Endodermal cell (in vitro differentiated cells): ENCODE data around the gene SLC25A38. TPM values are rescaled to one million over a fixed set of nuclear protein-coding genes. Genes with fewer than 3 reads are reported as not detected.
A peak's percentile ranks its signal among the peaks of the same experiment; 100 is the strongest.

Experiments used
- DNase-seq: peaks from one replicate; pipeline ENCODE4 v3.0.0-alpha.2; 2017
- H3K27ac ChIP-seq: 2 replicates; pipeline ENCODE4 v1.5.1; 2013; ENCODE audit warnings: mild to moderate bottlenecking, low read depth, low read length, moderate library complexity
- H3K27me3 ChIP-seq: 2 replicates; pipeline ENCODE4 v1.6.1; 2013; ENCODE audit warnings: mild to moderate bottlenecking, low read length, moderate library complexity; ENCODE audit not compliant: insufficient read depth, control insufficient read depth, poor library complexity, severe bottlenecking
- H3K36me3 ChIP-seq: 2 replicates; pipeline ENCODE4 v1.7.0; 2013; ENCODE audit warnings: mild to moderate bottlenecking, low read length, moderate library complexity; ENCODE audit not compliant: control insufficient read depth, insufficient read depth
- H3K4me1 ChIP-seq: one replicate; pipeline ENCODE4 v1.7.0; 2013; ENCODE audit warnings: low read length; ENCODE audit not compliant: control insufficient read depth, insufficient read depth
- H3K4me3 ChIP-seq: 2 replicates; pipeline ENCODE4 v1.5.1; 2013; ENCODE audit warnings: mild to moderate bottlenecking, low read length, moderate library complexity
- H3K9ac ChIP-seq: 2 replicates; pipeline ENCODE4 v1.6.1; 2013; ENCODE audit warnings: mild to moderate bottlenecking, low read length, moderate library complexity; ENCODE audit not compliant: poor library complexity, severe bottlenecking; ENCODE audit errors: extremely low read depth
- H3K9me3 ChIP-seq: 2 replicates; pipeline ENCODE4 v1.6.1; 2013; ENCODE audit warnings: mild to moderate bottlenecking, low read length, moderate library complexity; ENCODE audit not compliant: control insufficient read depth
- H3K27ac Mint-ChIP-seq: 2 replicates; pipeline ENCODE4 v1.8.0; 2020; ENCODE audit warnings: mixed read lengths
- H3K27me3 Mint-ChIP-seq: 2 replicates; pipeline ENCODE4 v1.8.0; 2021; ENCODE audit warnings: mild to moderate bottlenecking, mixed read lengths; ENCODE audit not compliant: insufficient read depth
- H3K36me3 Mint-ChIP-seq: 2 replicates; pipeline ENCODE4 v1.8.0; 2020; ENCODE audit warnings: low read depth, mixed read lengths
- H3K4me1 Mint-ChIP-seq: 2 replicates; pipeline ENCODE4 v1.8.0; 2020; ENCODE audit warnings: mixed read lengths
- H3K4me3 Mint-ChIP-seq: 2 replicates; pipeline ENCODE4 v1.8.0; 2020; ENCODE audit warnings: mild to moderate bottlenecking, moderate library complexity, mixed read lengths
- H3K9me3 Mint-ChIP-seq: 2 replicates; pipeline ENCODE4 v1.8.0; 2020; ENCODE audit warnings: mild to moderate bottlenecking, mixed read lengths
- WGBS, 2 experiments: methylation state at CpG; one replicate each; pipeline versions ENCODE4 v1.1.5 to v1.1.7; 2013; ENCODE audit warnings: missing lambda C conversion rate in 2 of 2, mixed read lengths in 1 of 2; ENCODE audit not compliant: insufficient coverage in 1 of 2, insufficient read length in 1 of 2; 5-methylcytosine and 5-hydroxymethylcytosine counted together
- total RNA-seq, 2 donors: library from RNA; stranded (reverse); fragmentation: NEBNext Ultra II Directional in 1 of 2; extraction: Animal tissue kit (Norgen Biotek cat#: 25700) in 1 of 2; gene quantifications; 2 replicates in 1 of 2; 3 replicates in 1 of 2; pipeline ENCODE4 v1.2.1, GENCODE V29; 2021
- TF ChIP-seq, protein P1 (sequence below): fragments of 200-600 bp; sonication (generic); conservative IDR thresholded peaks from 2 replicates; pipeline ENCODE4 v1.5.0; 2021; ENCODE audit warnings: antibody characterized with exemption, mild to moderate bottlenecking

The SLC25A38 gene
- total RNA-seq, 2 donors from 2014 or later: 33.4 to 37.7 TPM

DNA sequence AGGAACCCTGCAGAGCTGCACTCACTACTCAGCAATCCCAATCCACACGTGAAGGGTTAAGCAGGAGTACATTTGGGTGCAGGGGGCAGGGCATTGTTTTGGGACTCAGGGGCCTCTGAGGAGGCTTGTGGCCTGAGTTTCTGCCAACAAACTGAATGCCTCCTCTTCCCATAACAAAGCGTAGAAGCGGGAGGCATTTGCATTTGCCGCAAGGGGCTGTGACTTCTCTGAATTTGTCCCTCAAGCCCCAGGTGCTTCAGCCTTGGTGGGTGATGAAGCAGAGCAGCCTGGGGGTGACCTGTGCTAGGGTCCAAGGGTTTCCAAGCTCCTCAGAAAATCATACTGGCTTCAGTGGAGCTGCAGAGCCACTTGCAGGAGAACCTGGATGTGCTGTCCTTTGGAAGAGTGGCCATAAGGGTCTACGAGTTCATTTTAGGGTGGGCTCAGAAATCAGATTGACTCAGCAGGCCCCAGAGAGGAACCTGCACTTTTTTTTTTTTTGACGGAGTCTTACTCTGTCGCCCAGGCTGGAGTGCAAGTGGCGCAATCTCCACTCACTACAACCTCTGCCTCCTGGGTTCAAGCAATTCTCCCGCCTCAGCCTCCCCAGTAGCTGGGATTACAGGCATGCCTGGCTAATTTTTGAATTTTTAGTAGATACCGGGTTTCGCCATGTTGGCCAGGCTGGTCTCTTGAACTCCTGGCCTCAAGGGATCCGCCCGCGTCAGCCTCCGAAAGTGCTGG, 21.9 kb downstream of the SLC25A38 start:
- Mint-ChIP-seq H3K36me3 (peaks cover 38% of the 10 kb centered on the region), H3K4me1 (peaks cover 23% of the 10 kb centered on the region), H3K4me3 (peak overlapping the region; percentile 78), H3K9me3 (no peaks in the 10 kb centered on the region), H3K27ac (peak overlapping the region; percentile 80), H3K27me3 (no peaks in the 10 kb centered on the region)
- H3K27ac ChIP-seq: no peak overlapping the region
- no peak overlapping the region for H3K4me3 ChIP-seq
- H3K27me3 ChIP-seq: no peaks in the 10 kb centered on the region
- peaks cover 33% of the 10 kb centered on the region for H3K36me3 ChIP-seq
- DNase-seq: peak; percentile 70
- H3K9ac ChIP-seq: no peak overlapping the region
- no peaks in the 10 kb centered on the region for H3K9me3 ChIP-seq
- H3K4me1 ChIP-seq: peaks cover 7% of the 10 kb centered on the region
- WGBS, 2 experiments: 76 to 78% methylated on average over 12 to 15 of the region's 15 CpGs
- TF ChIP-seq, protein P1, sequence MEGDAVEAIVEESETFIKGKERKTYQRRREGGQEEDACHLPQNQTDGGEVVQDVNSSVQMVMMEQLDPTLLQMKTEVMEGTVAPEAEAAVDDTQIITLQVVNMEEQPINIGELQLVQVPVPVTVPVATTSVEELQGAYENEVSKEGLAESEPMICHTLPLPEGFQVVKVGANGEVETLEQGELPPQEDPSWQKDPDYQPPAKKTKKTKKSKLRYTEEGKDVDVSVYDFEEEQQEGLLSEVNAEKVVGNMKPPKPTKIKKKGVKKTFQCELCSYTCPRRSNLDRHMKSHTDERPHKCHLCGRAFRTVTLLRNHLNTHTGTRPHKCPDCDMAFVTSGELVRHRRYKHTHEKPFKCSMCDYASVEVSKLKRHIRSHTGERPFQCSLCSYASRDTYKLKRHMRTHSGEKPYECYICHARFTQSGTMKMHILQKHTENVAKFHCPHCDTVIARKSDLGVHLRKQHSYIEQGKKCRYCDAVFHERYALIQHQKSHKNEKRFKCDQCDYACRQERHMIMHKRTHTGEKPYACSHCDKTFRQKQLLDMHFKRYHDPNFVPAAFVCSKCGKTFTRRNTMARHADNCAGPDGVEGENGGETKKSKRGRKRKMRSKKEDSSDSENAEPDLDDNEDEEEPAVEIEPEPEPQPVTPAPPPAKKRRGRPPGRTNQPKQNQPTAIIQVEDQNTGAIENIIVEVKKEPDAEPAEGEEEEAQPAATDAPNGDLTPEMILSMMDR: peak; percentile 21

DNA sequence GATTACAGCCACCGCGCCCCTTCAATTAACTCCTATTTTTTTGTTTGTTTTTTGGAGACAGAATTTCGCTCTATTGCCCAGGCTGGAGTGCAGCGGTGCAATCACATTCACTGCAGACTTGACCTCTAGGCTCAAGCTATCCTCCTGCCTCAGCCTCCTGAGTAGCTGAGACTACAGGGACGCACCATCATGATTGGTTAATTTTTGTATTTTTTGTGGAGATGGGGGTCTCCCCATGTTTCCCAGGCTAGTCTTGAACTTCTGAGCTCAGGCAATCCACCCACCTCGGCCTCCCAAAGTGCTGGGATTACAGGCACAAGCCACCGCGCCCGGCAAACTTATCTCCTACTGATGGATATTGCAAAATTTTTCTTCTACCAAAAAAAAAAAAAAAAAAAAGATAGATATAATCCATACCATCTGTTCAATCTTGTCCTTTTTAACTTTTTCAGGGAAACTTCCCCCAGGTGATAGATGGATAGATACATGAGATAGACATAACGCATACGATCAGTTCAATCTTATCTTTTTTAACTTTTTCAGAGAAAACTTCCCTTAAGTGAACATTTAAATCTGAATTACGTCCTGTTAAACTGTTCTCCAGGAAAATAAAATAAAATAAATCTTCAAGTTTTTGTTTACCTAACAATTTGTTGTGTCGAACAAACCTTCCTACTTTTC, 22.7 kb downstream of the SLC25A38 start:
- peaks cover 23% of the 10 kb centered on the region for H3K4me1 Mint-ChIP-seq
- H3K9ac ChIP-seq: peak overlapping the region; percentile 94
- peak overlapping the region; percentile 97 for H3K27ac Mint-ChIP-seq
- TF ChIP-seq, protein P1: no peak
- no peaks in the 10 kb centered on the region for H3K27me3 ChIP-seq
- no peaks in the 10 kb centered on the region for H3K9me3 ChIP-seq
- H3K36me3 Mint-ChIP-seq: peaks cover 40% of the 10 kb centered on the region
- no peaks in the 10 kb centered on the region for H3K27me3 Mint-ChIP-seq
- no peaks in the 10 kb centered on the region for H3K9me3 Mint-ChIP-seq
- H3K4me3 Mint-ChIP-seq: peak overlapping the region; percentile 78
- H3K4me1 ChIP-seq: peaks cover 7% of the 10 kb centered on the region
- peak overlapping the region; percentile 93 for H3K27ac ChIP-seq
- WGBS, 2 experiments: 69 to 78% methylated on average over 7 to 13 of the region's 13 CpGs
- no peak for DNase-seq
- peak overlapping the region; percentile 90 for H3K4me3 ChIP-seq
- H3K36me3 ChIP-seq: peaks cover 39% of the 10 kb centered on the region

DNA sequence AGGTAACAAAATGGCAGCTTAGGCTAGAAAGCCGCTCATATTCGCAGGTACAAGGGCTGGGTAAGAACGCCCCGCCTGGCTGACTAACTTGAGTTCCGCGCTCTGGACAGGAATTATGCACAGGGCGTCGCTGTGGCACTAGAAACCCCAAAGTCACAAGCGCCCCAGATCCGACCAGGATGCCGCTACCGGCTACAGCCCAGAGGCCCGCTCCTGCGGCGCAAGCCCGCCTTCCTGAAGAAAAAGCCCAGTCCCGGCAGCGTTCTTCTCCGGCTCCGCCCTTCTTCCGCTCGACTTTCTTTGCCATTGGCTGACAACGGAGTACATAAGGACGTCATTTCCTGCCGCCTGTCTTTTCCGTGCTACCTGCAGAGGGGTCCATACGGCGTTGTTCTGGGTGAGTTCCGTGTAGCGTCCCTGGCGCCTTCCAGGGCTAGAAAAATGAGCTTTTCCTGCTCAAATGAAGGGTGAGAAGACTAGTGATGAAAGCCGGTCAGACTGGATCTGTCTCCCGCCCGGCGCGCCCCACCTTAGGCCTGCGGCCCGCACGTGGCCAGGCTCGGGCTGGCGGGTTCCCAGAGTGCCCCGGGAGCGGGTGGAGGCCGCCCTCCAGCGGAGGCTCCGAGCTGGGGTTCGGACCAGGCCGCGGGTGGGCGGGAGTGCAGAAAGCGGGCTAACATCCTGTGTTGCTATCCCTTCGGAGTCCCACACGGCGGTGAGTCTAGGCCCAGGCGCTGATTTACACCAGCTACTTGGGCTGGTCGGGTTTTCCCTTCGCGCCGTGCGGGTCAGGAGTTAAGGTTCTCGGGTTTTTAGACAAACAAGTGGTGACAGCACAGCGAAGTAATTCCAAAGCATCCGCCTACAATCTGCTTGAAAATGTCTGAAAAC, 23.4 kb downstream of the SLC25A38 start, which contains the start of gene RPSA:
TSS of gene RPSA (plus strand) at position 353 of the 891 bp plus-strand sequence. CDS start 934 bp downstream, outside the sequence.
- H3K4me3 Mint-ChIP-seq: peak within 1 kb of the TSS; percentile 78
- peak within 1 kb of the TSS; percentile 90 for H3K4me3 ChIP-seq
- H3K36me3 ChIP-seq: peaks cover 47% of the 10 kb centered on the region
- peaks cover 46% of the 10 kb centered on the region for H3K36me3 Mint-ChIP-seq
- peaks cover 23% of the 10 kb centered on the region for H3K4me1 Mint-ChIP-seq
- no peaks in the 10 kb centered on the region for H3K27me3 Mint-ChIP-seq
- no peaks in the 10 kb centered on the region for H3K9me3 ChIP-seq
- peak; percentile 98 for DNase-seq
- peak within 1 kb of the TSS; percentile 94 for H3K9ac ChIP-seq
- H3K27ac ChIP-seq: peak within 1 kb of the TSS; percentile 93
- TF ChIP-seq, protein P1: peak; percentile 53
- H3K4me1 ChIP-seq: peaks cover 7% of the 10 kb centered on the region
- H3K27ac Mint-ChIP-seq: peak within 1 kb of the TSS; percentile 97
- no peaks in the 10 kb centered on the region for H3K27me3 ChIP-seq
- WGBS, 2 experiments: 0 to 1% methylated on average over 49 to 63 of the region's 63 CpGs
- H3K9me3 Mint-ChIP-seq: no peaks in the 10 kb centered on the region
